HepG2 (cell line): ENCODE data around the gene RAE1. TPM values are rescaled to one million over a fixed set of nuclear protein-coding genes. Genes with fewer than 3 reads are reported as not detected.

Source experiments
- KIAA2018 ChIP-seq: sonication (generic); formaldehyde crosslinking; IDR thresholded peaks from 2 replicates; pipeline ENCODE4 v1.5.0; 2020; ENCODE audit warnings: mild to moderate bottlenecking, missing genetic modification reagents, borderline replicate concordance
- MEF2D ChIP-seq: sonication (generic); formaldehyde crosslinking; IDR thresholded peaks from 2 replicates; pipeline ENCODE4 v1.5.1; 2020; ENCODE audit warnings: mild to moderate bottlenecking, missing genetic modification reagents
- RARA ChIP-seq: IDR thresholded peaks from 2 replicates; pipeline ENCODE4 v1.6.1; 2016; ENCODE audit warnings: missing genetic modification reagents, missing compliant biosample characterization
- RERE ChIP-seq: IDR thresholded peaks from 2 replicates; pipeline ENCODE4 v1.6.1; 2016; ENCODE audit warnings: low read depth, missing genetic modification reagents, missing compliant biosample characterization
- RFXAP ChIP-seq: sonication (generic); formaldehyde crosslinking; IDR thresholded peaks from 2 replicates; pipeline ENCODE4 v1.4.0; 2020; ENCODE audit warnings: missing genetic modification reagents, borderline replicate concordance
- STAT5B ChIP-seq: sonication (generic); formaldehyde crosslinking; IDR thresholded peaks from 2 replicates; pipeline ENCODE4 v1.4.0; 2020; ENCODE audit warnings: missing genetic modification reagents
- ZFP37 ChIP-seq: sonication (generic); formaldehyde crosslinking; IDR thresholded peaks from 2 replicates; pipeline ENCODE4 v1.4.0; 2020; ENCODE audit warnings: missing genetic modification reagents, borderline replicate concordance
- ZMYM3 ChIP-seq: sonication (generic); formaldehyde crosslinking; IDR thresholded peaks from 2 replicates; pipeline ENCODE4 v1.5.1; 2020; ENCODE audit warnings: mild to moderate bottlenecking, missing genetic modification reagents
- ZNF326 ChIP-seq: sonication (generic); formaldehyde crosslinking; IDR thresholded peaks from 2 replicates; pipeline ENCODE4 v1.4.0; 2020; ENCODE audit warnings: missing genetic modification reagents, borderline replicate concordance
- ZNF331 ChIP-seq: sonication (generic); formaldehyde crosslinking; IDR thresholded peaks from 2 replicates; pipeline ENCODE4 v1.4.0; 2020; ENCODE audit warnings: missing genetic modification reagents
- ZNF782 ChIP-seq: sonication (generic); formaldehyde crosslinking; IDR thresholded peaks from 2 replicates; pipeline ENCODE4 v1.4.0; 2020; ENCODE audit warnings: missing genetic modification reagents, mild to moderate bottlenecking, borderline replicate concordance
- polyA plus RNA-seq, 8 experiments: library from polyadenylated mRNA; depleted of rRNA in 3 of 8; stranded (reverse) in 7 of 8; unstranded in 1 of 8; fragments of >200 nt; fragmentation: Illumina TruSeq in 4 of 8; extraction: Trizol in 4 of 8; gene quantifications; 2 replicates each; pipeline versions ENCODE4 v1.2.1 to v1.2.3, GENCODE V29; 2011 to 2016; ENCODE audit warnings: low read depth in 4 of 8, missing spikeins in 1 of 8, mixed read lengths in 1 of 8; ENCODE audit not compliant: insufficient read depth in 1 of 8
- total RNA-seq, 5 experiments: library from RNA; depleted of rRNA; stranded (reverse); fragments of >200 nt; fragmentation: Illumina TruSeq; extraction: Trizol; gene quantifications; 2 replicates each; pipeline ENCODE4 v1.2.3, GENCODE V29; 2016; ENCODE audit warnings: low read depth in 1 of 5
- TF ChIP-seq, protein P1 (sequence below): sonication (generic); formaldehyde crosslinking; IDR thresholded peaks from 2 replicates; pipeline ENCODE4 v1.5.0; 2020; ENCODE audit warnings: mild to moderate bottlenecking, missing genetic modification reagents, moderate library complexity

The RAE1 gene
- total and polyA plus RNA-seq, 2 of the 13 experiments (the other 11 are each of a cell fraction or from before 2014, with no cell fraction given): 36.1 to 72.9 TPM

- TF ChIP-seq KIAA2018 (CRISPR knock-in tag): no peak
- no peak for TF ChIP-seq RFXAP (CRISPR knock-in tag)
- no peak for TF ChIP-seq MEF2D (CRISPR knock-in tag)
- TF ChIP-seq ZFP37 (CRISPR knock-in tag): no peak
- TF ChIP-seq ZNF782 (CRISPR knock-in tag): no peak
- TF ChIP-seq RARA (CRISPR knock-in tag): no peak
- no peak for TF ChIP-seq ZMYM3
- no peak for TF ChIP-seq STAT5B (CRISPR knock-in tag)
- TF ChIP-seq, protein P1, sequence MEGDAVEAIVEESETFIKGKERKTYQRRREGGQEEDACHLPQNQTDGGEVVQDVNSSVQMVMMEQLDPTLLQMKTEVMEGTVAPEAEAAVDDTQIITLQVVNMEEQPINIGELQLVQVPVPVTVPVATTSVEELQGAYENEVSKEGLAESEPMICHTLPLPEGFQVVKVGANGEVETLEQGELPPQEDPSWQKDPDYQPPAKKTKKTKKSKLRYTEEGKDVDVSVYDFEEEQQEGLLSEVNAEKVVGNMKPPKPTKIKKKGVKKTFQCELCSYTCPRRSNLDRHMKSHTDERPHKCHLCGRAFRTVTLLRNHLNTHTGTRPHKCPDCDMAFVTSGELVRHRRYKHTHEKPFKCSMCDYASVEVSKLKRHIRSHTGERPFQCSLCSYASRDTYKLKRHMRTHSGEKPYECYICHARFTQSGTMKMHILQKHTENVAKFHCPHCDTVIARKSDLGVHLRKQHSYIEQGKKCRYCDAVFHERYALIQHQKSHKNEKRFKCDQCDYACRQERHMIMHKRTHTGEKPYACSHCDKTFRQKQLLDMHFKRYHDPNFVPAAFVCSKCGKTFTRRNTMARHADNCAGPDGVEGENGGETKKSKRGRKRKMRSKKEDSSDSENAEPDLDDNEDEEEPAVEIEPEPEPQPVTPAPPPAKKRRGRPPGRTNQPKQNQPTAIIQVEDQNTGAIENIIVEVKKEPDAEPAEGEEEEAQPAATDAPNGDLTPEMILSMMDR (CRISPR knock-in tag): peak; percentile 98
- TF ChIP-seq ZNF331 (CRISPR knock-in tag): 0 out of 2 replicates have a peak, but pooled peaks have one; percentile 36
- no peak for TF ChIP-seq RERE (CRISPR knock-in tag)
- TF ChIP-seq ZNF326: no peak
These were observed 30.8 kb downstream of the RAE1 start (continued) for GRCh38 chr20:57381596-57382503.
